GM12878 (cell line): Measurements from ENCODE around the gene BRD1. TPM values are rescaled to one million over a fixed set of nuclear protein-coding genes. Genes with fewer than 3 reads are reported as not detected.

Source experiments
- NKRF ChIP-seq: fragments of 450-650 bp; conservative IDR thresholded peaks from 2 replicates; pipeline ENCODE4 v1.6.1; 2017; ENCODE audit warnings: mild to moderate bottlenecking, moderate library complexity
- polyA plus RNA-seq, 11 experiments: library from polyadenylated mRNA; depleted of rRNA in 4 of 11; unstranded in 6 of 11; stranded (reverse) in 5 of 11; fragments of >200 nt; fragmentation: Nextera tagmentation in 4 of 11; fragmentation: Illumina TruSeq in 1 of 11; extraction: Ambion mirVana in 4 of 11; extraction: Trizol in 1 of 11; gene quantifications; 1 replicate in 1 of 11; 2 replicates in 10 of 11; pipeline versions ENCODE4 v1.2.1 to v1.2.3, GENCODE V29; 2011 to 2016; ENCODE audit warnings: inconsistent platforms in 2 of 11, missing spikeins in 2 of 11, low read depth in 1 of 11
- total RNA-seq, 4 experiments: library from RNA; depleted of rRNA in 3 of 4; stranded (reverse); fragments of >200 nt in 3 of 4; fragmentation: Illumina TruSeq in 1 of 4; extraction: Trizol in 1 of 4; gene quantifications; 2 replicates each; pipeline versions ENCODE4 v1.2.1 to v1.2.3, GENCODE V29; 2013 to 2021
- TF ChIP-seq, protein P1 (sequence below): fragments of 450-650 bp; IDR thresholded peaks from 2 replicates; pipeline ENCODE4 v1.6.1; 2016; ENCODE audit warnings: mild to moderate bottlenecking, moderate library complexity, borderline replicate concordance

Gene BRD1
- total and polyA plus RNA-seq, 10 of the 15 experiments (the other 5 are each of a cell fraction or from before 2014, with no cell fraction given), result 0.90 to 26.4 (median 7.1) TPM

DNA sequence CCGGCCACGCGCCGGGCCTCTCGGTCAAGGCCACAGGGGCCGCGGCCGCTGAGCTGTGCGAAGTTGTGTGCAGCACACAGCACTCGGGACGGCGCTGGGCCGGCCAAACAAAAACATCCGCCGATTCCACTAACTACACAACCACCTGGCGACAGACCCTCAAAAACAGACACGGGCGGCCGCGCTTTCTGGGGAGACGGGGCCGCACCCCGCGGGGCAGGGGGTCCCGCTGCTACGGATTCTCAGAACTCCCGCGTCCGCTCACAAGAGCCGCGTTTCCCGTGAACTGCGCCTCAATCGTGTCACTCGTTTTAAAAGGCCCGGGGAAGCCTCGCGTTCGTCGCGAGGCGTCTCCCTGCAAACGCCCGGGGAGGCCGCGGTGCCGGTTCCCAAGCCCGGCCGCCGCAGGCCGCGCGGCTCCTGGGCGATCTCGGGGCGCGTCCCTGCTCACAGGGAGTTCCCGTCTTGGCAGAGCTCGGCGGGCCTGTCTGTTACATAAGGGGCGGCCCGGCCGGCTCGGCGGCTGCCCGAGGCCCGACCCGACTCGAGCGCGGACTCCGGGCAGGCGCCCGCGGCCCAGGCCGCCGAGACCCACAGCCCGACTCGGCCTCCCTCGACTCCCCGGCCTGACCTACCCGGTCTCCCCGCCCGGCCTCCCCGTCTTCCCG lies 936 bp downstream of the BRD1 start (continued):
- TF ChIP-seq, protein P1, sequence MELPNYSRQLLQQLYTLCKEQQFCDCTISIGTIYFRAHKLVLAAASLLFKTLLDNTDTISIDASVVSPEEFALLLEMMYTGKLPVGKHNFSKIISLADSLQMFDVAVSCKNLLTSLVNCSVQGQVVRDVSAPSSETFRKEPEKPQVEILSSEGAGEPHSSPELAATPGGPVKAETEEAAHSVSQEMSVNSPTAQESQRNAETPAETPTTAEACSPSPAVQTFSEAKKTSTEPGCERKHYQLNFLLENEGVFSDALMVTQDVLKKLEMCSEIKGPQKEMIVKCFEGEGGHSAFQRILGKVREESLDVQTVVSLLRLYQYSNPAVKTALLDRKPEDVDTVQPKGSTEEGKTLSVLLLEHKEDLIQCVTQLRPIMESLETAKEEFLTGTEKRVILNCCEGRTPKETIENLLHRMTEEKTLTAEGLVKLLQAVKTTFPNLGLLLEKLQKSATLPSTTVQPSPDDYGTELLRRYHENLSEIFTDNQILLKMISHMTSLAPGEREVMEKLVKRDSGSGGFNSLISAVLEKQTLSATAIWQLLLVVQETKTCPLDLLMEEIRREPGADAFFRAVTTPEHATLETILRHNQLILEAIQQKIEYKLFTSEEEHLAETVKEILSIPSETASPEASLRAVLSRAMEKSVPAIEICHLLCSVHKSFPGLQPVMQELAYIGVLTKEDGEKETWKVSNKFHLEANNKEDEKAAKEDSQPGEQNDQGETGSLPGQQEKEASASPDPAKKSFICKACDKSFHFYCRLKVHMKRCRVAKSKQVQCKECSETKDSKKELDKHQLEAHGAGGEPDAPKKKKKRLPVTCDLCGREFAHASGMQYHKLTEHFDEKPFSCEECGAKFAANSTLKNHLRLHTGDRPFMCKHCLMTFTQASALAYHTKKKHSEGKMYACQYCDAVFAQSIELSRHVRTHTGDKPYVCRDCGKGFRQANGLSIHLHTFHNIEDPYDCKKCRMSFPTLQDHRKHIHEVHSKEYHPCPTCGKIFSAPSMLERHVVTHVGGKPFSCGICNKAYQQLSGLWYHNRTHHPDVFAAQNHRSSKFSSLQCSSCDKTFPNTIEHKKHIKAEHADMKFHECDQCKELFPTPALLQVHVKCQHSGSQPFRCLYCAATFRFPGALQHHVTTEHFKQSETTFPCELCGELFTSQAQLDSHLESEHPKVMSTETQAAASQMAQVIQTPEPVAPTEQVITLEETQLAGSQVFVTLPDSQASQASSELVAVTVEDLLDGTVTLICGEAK, result no peak
- peak; percentile 60 for TF ChIP-seq NKRF
